ENCODE results near the gene TXNDC16. TPM values are rescaled to one million over a fixed set of nuclear protein-coding genes. Genes with fewer than 3 reads are reported as not detected.
A peak's percentile ranks its signal among the peaks of the same experiment; 100 is the strongest.

Gene TXNDC16
- total RNA-seq: 10 to 100 TPM in 1 of 4 donors, 1 to 10 TPM in 3; 3.7 to 14.1 (median 7.4) TPM

GRCh38 chr14:52552063-52552988 is at the start of gene TXNDC16, which contains the start of gene GPR137C:
Gene TXNDC16 (minus strand): TSS chr14:52552505. CDS start chr14:52543557, 8,948 bp downstream.
Gene GPR137C (plus strand): TSS chr14:52552836. CDS start chr14:52553148, 312 bp downstream.
- H3K27me3 ChIP-seq: no peaks in the 10 kb centered on the region
- intact Hi-C loops (cut with DNase I): loop anchor here (5.0 kb wide), 1 partner anchor 150 kb away; no protein-coding TSS in a partner anchor
- no peaks in the 10 kb centered on the region for H3K36me3 ChIP-seq
- H3K27ac ChIP-seq: peak within 1 kb of the TSS; percentile 71 to 93 (median 90)
- peak within 1 kb of the TSS; percentile 31 to 87 (median 57) for H3K4me3 ChIP-seq (replicated peaks in 1 of 3)
- 0 to 1% methylated on average over 16 to 29 of the region's 81 CpGs for WGBS, 2 donors
- no peaks in the 10 kb centered on the region for H3K9me3 ChIP-seq
- DNase-seq: peak; percentile 100
- TF ChIP-seq CTCF (IDR thresholded peaks at IDR 0.05): no peak
- peak; percentile 84 to 100 for TF ChIP-seq POLR2A (IDR thresholded peaks at IDR 0.05)
- peaks cover 8 to 10% of the 10 kb centered on the region in 2 donors for H3K4me1 ChIP-seq

- Histone ChIP-seq H3K27me3 (no peaks in the 10 kb centered on the region), H3K9me3 (no peaks in the 10 kb centered on the region), H3K4me1 (no peaks in the 10 kb centered on the region), H3K27ac (no peak overlapping the region), H3K36me3 (no peaks in the 10 kb centered on the region), H3K4me3 (replicated peaks in 1 of 3) (no peak overlapping the region)
- no peak for DNase-seq
- intact Hi-C loops (cut with DNase I): no loop called here
- 93 to 95% methylated on average over 3 of the region's 3 CpGs for WGBS, 2 donors
- no peak for TF ChIP-seq POLR2A (IDR thresholded peaks at IDR 0.05)
- no peak for TF ChIP-seq CTCF (IDR thresholded peaks at IDR 0.05)
Measured at GRCh38 chr14:52599974-52600373, 47.7 kb upstream of the TXNDC16 start.

- H3K36me3 ChIP-seq: no peaks in the 10 kb centered on the region
Measured at GRCh38 chr14:52598568-52598967, 46.3 kb upstream of the TXNDC16 start.

GRCh38 chr14:52596861-52597260 is 44.6 kb upstream of the TXNDC16 start:
- Histone ChIP-seq H3K36me3 (no peaks in the 10 kb centered on the region), H3K4me1 (no peaks in the 10 kb centered on the region), H3K27ac (no peak overlapping the region), H3K27me3 (no peaks in the 10 kb centered on the region), H3K9me3 (no peaks in the 10 kb centered on the region), H3K4me3 (replicated peaks in 1 of 3) (no peak overlapping the region)
- intact Hi-C loops (cut with DNase I): no loop called here
- DNase-seq: no peak
- TF ChIP-seq POLR2A (IDR thresholded peaks at IDR 0.05) (no peak), CTCF (IDR thresholded peaks at IDR 0.05) (no peak)
- WGBS, 2 donors: 95% methylated on average over 5 of the region's 5 CpGs

More at GRCh38 chr14:52598568-52598967, 46.3 kb upstream of the TXNDC16 start:
- intact Hi-C loops (cut with DNase I): no loop called here
- DNase-seq: no peak
- TF ChIP-seq CTCF (IDR thresholded peaks at IDR 0.05) (no peak), POLR2A (IDR thresholded peaks at IDR 0.05) (no peak)
- WGBS, 2 donors: 98 to 100% methylated on average over 1 of the region's 1 CpG
- Histone ChIP-seq H3K4me1 (no peaks in the 10 kb centered on the region), H3K4me3 (replicated peaks in 1 of 3) (no peak overlapping the region), H3K27me3 (no peaks in the 10 kb centered on the region), H3K9me3 (no peaks in the 10 kb centered on the region), H3K27ac (no peak overlapping the region)

- Histone ChIP-seq H3K4me1 (no peaks in the 10 kb centered on the region), H3K36me3 (no peaks in the 10 kb centered on the region), H3K4me3 (replicated peaks in 1 of 3) (no peak overlapping the region), H3K9me3 (no peaks in the 10 kb centered on the region), H3K27ac (no peak overlapping the region), H3K27me3 (no peaks in the 10 kb centered on the region)
- DNase-seq: no peak
- WGBS, 2 donors: 83 to 89% methylated on average over 7 to 8 of the region's 10 CpGs
- no peak for TF ChIP-seq CTCF (IDR thresholded peaks at IDR 0.05)
- TF ChIP-seq POLR2A (IDR thresholded peaks at IDR 0.05): no peak
- intact Hi-C loops (cut with DNase I): no loop called here
Measured at GRCh38 chr14:52596320-52596719, 44.0 kb upstream of the TXNDC16 start.
